Activated T-helper 9 cell treated with anti-CD3 and anti-CD28 coated beads, Interleukin-2, amount 50 U/mL, for 16 hours (primary cell): ENCODE data around the gene TM9SF2.

ENCODE experiments used
- DNase-seq: peaks from one replicate; pipeline ENCODE4 v3.0.0-alpha.2; 2020; ENCODE audit warnings: low read depth

TM9SF2 gene

GRCh38 chr13:99577934-99578917, 77.0 kb downstream of the TM9SF2 start:
- no peak for DNase-seq

- no peak for DNase-seq
Observed at GRCh38 chr13:99580500-99581268, 79.4 kb downstream of the TM9SF2 start.

- no peak for DNase-seq
Observed at GRCh38 chr13:99582511-99582910, 81.2 kb downstream of the TM9SF2 start.

- no peak for DNase-seq
Observed at GRCh38 chr13:99585609-99586008, 84.3 kb downstream of the TM9SF2 start.

- DNase-seq = no peak
Observed at GRCh38 chr13:99587021-99587420, 85.7 kb downstream of the TM9SF2 start.

- DNase-seq = no peak
Observed at GRCh38 chr13:99587893-99588606, 86.8 kb downstream of the TM9SF2 start.

GRCh38 chr13:99589575-99589974, 88.3 kb downstream of the TM9SF2 start:
- no peak for DNase-seq

GRCh38 chr13:99590519-99591011, 89.3 kb downstream of the TM9SF2 start:
- no peak for DNase-seq

GRCh38 chr13:99596180-99596579, 94.9 kb downstream of the TM9SF2 start:
- no peak for DNase-seq

GRCh38 chr13:99600318-99600717, 99.0 kb downstream of the TM9SF2 start:
- no peak for DNase-seq

GRCh38 chr13:99601535-99601934, 100.3 kb downstream of the TM9SF2 start:
- no peak for DNase-seq

GRCh38 chr13:99604636-99605035, 103.4 kb downstream of the TM9SF2 start:
- DNase-seq = no peak

GRCh38 chr13:99605420-99606323, 104.4 kb downstream of the TM9SF2 start:
- peak; percentile 21 for DNase-seq

GRCh38 chr13:99606324-99607066, 105.2 kb downstream of the TM9SF2 start, which contains the start of gene CLYBL:
Gene CLYBL, plus strand, starts transcription at chr13:99606690.
- peak; percentile 87 for DNase-seq

- no peak for DNase-seq
Observed at GRCh38 chr13:99608345-99608744, 107.1 kb downstream of the TM9SF2 start.

GRCh38 chr13:99610702-99611289, 109.5 kb downstream of the TM9SF2 start:
- DNase-seq = no peak
